Limb (tissue), 2 donors: ENCODE results near the gene ACP7.
"Not testable (repeated sequence)": the region's sequence is repeated elsewhere in the genome, so short reads cannot be mapped to it uniquely, and the experiment has no call there.

Experiments
- DNase-seq, 2 donors: peaks; one replicate each; pipeline ENCODE4 v3.0.0-alpha.2; 2016; ENCODE audit errors: extremely low spot score in 2 of 2

The ACP7 gene

GRCh38 chr19:39131255-39131755, 47.1 kb downstream of the ACP7 start:
- peak in 1 of 2 donors; percentile 40 for DNase-seq

GRCh38 chr19:39132344-39132969, 48.3 kb downstream of the ACP7 start:
- DNase-seq = no peak

- DNase-seq = no peak
Measured at GRCh38 chr19:39133431-39134270, 49.5 kb downstream of the ACP7 start.

- no peak for DNase-seq
Measured at GRCh38 chr19:39135701-39136100, 51.5 kb downstream of the ACP7 start.

- no peak for DNase-seq
Measured at GRCh38 chr19:39136225-39136940, 52.2 kb downstream of the ACP7 start.

GRCh38 chr19:39137131-39137530, 53.0 kb downstream of the ACP7 start:
- no peak for DNase-seq

- DNase-seq = no peak
Measured at GRCh38 chr19:39138221-39139211, 54.3 kb downstream of the ACP7 start.

- no peak for DNase-seq
Measured at GRCh38 chr19:39139305-39139874, 55.2 kb downstream of the ACP7 start.

GRCh38 chr19:39139971-39140453, 55.8 kb downstream of the ACP7 start:
- DNase-seq = no peak

GRCh38 chr19:39140594-39140993, 56.4 kb downstream of the ACP7 start:
- no peak for DNase-seq

- DNase-seq = no peak
Measured at GRCh38 chr19:39141929-39142328, 57.8 kb downstream of the ACP7 start.

GRCh38 chr19:39142630-39143029, 58.5 kb downstream of the ACP7 start:
- no peak for DNase-seq

GRCh38 chr19:39143757-39144289, 59.7 kb downstream of the ACP7 start:
- DNase-seq = not testable (repeated sequence)

GRCh38 chr19:39144290-39145071, 60.3 kb downstream of the ACP7 start:
- peak in 1 of 2 donors; percentile 52 for DNase-seq

GRCh38 chr19:39145180-39145953, 61.2 kb downstream of the ACP7 start:
- peak in 1 of 2 donors; percentile 52 for DNase-seq

GRCh38 chr19:39146091-39146490, 61.9 kb downstream of the ACP7 start:
- no peak for DNase-seq

- DNase-seq = no peak
Measured at GRCh38 chr19:39146686-39147450, 62.7 kb downstream of the ACP7 start.

- no peak for DNase-seq
Measured at GRCh38 chr19:39147480-39147879, 63.3 kb downstream of the ACP7 start.
